ENCODE data around the gene CD6. TPM values are rescaled to one million over a fixed set of nuclear protein-coding genes. Genes with fewer than 3 reads are reported as not detected.

The CD6 gene
- polyA plus RNA-seq, 10 donors = 0.43 to 10.6 (median 1.1) TPM

DNA sequence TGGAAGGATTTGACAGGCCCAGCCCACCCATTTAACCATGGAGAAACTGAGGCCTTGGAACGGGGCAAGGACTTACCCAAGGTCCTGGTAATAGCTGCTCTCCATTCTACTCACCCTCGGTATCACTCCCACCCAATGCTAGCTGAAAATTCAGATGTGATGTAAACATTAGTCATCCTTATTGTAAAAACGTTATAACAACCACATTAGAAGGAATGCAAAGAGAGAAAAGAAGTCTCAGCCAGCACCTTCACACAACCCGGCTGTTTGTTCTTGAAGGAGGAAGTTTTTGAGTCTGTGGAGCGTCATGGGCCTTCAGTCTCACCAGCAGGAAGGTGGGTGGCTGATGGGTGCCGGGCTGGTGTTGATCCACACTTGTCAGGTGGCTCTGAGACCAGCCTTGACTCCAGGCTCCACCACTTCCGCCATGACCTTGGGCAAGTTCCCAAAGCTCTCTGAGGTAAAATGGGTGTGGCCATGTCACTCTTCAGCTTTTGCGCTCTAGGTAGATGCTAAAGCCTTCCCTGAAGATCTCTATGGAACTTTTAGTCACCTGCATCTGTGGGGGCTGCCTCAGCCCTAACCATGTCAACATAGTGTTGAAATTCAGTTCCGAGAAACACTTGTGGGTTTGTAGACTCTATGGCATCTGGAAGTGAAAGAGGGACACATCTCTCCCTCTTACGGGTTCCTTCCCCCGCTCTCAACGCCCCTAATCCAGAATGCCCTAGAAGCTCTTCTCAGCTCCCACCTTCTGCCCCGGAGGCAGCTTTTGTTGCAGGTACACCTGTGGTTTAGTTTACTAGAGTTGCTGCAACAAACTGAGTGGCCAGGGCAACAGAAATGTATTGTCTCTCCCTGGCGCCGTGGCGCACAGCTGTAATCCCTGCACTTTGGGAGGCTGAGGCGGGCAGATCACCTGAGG is 14.8 kb downstream of the CD6 start:
- DNase-seq = no peak

DNA sequence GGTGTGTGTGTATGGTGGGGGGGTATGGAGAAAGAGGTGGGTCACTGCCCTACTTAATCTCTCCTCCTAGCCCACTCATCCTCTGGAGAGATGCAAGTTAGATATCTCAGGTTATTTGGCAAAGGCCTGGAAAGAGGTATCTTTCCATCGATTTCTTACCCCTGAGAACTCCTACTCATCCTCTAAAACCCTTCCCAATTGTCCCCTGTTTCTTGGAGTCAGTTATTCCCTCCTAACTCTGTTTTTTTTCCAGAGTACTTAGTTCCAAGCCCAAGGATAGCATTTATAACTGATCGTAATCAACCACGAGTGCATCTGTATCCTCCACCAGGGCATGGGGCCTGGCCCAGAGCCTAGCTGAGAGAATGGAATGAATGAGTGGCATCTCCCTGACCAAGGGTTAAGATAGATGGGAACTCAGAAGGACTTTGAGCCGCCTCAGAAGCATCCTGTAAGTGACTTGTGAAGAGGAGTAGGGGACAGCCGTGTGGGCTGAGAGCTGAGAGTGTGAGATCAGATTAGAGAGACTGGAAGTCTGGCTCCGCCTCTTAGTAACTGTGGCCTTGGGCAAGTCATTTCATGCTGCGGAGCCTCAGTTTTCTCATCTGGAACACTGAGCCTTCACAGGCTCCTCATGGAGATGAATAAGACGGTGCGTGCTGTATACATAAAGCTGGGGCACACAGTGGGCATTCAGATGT is 16.2 kb downstream of the CD6 start:
- no peak for DNase-seq

DNA sequence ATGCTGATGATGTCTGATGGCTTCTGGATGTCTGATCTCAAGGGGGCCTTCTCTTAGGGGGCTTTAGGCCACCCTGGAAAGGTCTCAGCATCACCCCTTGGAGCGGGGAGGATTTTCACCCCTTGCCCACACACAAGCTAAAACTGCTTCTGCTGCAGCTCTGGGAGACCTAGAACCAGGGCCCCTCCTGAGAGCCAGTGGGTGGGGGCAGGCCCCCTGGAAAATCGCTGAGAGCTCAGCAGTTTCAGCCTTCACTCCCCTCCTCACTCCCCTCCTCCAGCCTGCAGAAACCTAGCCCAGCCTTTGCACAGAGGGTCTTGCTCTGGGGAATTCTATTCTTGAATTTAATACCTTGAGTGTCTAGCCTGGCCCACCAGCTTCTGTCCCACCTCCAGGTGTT is 17.2 kb downstream of the CD6 start:
- no peak for DNase-seq

DNA sequence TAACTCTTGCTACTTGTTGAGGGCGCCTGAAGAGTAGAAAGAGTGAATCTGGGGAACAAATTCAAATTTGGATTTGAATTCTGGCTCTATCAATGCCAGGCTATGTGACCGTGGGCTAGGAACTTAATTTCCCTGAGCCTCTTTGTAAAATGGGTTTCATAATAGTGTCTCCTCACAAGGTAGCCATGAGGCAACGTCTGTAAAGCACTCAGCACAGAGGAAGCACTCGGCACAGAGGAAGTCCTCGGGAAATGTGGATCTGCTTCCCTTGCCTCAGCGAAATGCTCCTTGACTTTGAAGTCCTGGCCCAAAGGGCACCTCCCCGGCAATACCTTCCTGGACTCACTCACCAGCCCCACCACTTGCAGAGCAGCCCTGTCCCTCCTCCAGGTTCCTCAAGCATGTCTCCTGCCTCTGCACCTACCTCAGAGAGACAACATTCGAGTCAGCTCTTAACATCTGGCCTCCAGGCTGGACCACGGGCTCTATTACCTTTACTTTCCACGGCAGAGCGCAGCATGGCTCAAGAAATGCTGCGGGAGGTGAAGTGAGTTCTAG is 17.7 kb downstream of the CD6 start:
- no peak for DNase-seq

DNA sequence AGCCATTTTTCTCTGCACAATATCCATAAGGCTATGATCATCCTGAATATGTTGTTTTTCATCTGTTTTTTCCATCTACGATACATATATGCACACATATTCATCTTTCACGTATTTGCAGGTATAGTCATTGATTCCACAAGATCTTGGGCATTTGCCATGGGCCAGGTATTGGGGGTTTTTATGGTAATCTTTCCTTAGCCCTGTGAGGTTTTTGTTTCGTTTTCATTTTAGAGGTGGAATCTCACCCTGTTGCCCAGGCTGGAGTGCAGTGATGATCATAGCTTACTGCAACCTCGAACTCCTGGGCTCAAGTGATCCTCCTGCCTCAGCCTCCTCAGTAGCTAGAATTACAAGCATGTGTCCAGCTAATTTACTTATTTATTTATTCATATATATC is 20.0 kb downstream of the CD6 start:
- DNase-seq = no peak

DNA sequence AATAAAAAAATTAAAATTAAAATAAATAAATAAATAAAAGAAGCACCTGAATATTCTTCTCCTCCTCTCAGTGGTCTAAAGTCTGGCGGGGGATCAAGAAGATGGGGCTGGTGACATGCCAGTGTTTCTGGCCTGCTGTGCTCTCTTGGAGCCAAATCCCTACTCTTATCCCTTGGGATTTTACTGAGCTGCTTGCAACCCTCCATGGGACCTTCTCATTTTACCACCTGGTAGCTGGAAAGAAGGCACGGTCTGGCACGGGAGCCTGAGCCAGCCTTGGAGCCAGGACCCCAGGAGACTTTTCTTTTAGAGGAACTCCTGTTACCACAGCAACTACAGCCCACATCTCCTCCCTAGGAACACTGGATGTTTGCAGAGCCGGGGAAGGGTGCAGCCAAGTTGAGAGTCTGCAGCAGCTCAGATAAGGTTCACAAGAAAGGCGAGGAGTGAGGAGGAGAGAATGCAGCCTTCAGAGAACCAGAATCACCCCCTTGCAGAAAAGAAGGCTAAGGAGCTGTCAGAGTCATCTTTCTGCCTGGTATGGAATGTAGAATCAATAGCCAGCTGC is 21.4 kb downstream of the CD6 start:
- peak in 1 of 3 donors; percentile 52 for DNase-seq

DNA sequence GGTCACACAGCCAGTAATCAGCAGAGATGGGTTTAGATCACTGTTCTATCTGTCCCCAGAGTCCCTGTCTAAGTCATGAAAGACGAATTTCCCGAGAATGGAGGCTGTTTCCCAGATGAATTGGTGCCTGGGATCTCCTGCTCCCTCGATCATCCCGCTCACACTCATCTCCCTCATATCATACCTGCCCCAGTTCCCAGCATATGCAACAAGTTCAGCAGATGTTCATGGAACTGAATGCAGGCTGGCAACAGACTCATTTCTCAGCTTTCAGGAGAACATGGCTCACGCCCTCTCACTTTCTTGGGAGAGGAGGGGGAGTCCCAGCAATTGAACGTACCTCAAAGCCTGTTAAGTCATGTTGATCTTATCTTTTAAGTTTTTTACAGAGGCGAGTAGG is 22.1 kb downstream of the CD6 start:
- DNase-seq = no peak

DNA sequence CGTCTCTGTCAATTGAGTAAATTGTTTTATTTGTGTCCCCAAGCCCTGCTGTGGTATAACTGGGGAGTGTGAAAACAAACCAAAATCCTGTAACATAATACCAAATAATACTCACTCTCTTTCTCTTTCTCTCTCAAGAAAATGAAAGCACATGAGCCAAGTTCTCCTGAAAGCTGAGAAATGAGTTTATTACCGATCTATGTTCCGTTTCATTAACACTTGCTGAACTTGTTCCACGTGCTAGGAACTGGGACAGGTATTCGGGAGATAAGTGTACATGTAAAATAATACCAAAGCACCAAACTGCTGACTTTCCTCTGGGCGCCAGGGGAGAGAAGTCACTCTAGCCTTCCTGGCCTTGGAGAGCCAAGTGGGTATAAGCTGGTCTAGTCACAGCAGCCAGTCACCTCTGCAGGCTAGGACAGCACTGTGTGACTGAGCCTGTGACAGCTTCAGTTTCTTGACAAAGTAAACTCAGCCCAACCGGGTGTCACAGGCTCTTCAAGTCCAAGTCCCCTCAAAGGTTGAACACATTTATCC is 23.1 kb downstream of the CD6 start:
- no peak for DNase-seq

DNA sequence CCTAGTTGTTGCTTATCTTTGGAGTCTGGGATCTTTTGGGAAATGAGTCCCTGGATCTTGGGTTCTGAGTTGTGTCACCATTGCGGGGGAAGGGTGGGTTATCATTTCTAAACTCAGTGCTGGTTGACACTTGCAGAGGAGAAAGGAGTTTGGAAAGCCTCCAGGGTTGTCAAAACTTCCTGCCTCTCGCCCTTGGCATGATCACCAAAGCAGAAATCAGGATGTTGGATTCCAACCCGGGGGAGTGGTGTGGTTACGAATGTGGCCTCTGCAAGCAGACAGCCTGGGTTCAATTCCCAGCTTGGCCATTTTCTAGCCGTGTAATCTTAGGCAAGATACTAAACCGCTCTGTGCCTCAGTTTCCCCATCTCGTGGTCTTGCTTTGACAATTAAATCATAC is 24.3 kb downstream of the CD6 start:
- no peak for DNase-seq

DNA sequence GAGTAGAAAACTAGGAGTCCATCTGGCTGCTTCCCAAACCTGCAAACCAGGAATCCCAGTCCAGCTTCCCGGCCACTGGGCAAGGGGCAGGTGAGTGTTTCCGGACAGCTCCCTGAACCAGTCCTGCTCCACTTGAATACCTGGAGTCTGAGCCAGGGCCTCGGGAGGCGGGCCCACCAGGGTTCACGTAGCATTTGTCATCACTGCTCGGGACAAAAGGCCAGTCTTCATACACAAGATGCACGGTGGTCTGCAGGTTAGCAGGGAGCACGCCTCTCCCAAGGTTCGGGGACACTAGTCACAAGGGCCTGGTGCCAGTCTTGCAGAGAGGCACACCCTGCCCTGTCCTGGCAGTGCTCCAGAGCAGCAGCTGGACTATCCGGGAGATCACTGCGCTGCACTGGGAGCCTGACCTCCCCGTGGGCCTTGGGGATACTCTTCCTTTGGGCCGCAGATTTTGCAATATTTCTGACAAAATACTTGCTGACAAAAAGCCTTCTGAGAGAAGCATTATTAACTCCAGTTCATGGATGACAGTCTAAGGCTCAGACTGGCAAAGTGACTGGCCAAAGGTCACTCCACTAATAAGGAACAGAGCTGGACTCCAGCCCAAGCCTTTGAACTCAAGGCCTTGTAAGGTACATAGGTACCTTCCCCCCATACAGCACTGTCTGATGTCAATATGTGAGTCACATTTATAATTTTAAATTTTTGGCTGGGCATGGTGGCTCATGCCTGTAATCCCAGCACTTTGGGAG is 25.1 kb downstream of the CD6 start:
- peak in 1 of 3 donors; percentile 26 for DNase-seq

DNA sequence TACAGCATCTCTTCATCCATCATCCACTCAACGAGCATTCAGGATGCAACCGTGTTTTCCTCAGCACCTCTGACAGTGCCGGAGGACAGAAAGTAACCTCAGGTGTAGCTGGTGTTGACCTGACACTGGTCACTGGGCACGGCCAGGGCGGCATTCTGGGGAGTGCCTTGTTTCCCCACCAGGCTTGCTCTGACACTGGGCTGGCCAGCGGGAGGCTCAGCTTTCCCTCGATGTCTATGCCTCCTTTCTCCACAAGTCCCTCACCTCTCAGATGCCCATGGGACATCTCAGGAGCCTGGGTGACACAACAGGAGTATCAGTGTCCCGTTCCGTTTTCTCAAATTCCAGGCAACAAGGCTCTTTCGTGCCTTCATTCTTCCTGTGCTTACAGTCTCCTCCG is 28.9 kb downstream of the CD6 start:
- no peak for DNase-seq

DNA sequence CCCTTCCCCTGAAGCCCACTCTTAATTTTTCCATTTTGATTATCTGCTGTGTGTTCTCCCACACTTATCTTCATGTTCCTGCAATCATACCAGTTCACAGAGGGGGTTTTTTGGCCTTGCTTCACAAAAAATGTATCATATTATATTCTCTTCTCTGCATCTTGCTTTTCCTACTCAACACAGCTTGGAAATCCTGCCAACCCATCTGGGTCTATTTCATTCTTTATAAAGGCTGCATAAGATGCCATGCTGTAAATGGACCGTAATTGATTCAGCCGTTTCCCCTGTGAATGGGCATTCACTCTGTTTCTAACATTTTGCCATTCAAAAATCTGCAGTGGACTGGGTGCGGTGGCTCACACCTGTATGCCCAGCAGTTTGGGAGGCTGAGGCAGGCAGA is 30.5 kb downstream of the CD6 start:
- DNase-seq = no peak

DNA sequence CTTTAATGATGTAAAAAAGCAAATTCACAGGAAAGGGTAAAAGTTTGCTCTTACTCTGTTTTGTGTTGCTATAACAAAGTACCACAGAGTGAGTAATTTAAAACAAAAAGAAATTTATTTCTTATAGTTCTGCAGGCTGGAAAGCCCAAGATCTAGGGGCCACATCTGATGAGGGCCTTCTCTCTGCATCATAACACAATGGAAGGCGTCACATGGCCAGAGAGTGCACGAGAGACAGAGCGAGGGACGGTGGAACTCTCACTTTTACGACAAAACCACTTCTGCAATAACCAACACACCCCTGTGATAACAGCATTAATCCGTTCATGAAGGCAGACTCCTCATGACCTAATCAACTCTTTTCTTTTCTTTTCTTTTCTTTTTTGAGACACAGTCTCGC is 31.1 kb downstream of the CD6 start:
- DNase-seq = no peak

DNA sequence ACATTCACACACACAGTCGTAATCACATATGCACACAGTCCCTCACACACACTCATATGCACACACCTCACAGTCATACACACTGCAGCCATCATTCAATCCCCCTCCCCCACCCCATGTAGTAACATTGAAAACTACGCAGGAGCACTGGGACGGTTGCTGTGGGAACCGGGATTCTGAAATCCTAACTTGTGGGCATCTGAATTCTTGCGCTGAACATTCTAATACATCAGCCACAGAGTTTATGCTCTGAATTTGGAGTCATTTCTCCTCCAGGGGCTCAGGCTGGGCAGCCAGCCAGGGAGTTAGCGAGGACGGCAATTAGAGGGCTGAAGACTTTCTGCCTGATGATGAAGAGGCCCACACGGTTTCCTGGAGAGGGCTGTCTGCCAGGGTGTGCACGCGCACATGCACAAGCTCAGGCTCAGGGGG is 32.7 kb downstream of the CD6 start:
- peak; percentile 75 to 90 (median 80) for DNase-seq

DNA sequence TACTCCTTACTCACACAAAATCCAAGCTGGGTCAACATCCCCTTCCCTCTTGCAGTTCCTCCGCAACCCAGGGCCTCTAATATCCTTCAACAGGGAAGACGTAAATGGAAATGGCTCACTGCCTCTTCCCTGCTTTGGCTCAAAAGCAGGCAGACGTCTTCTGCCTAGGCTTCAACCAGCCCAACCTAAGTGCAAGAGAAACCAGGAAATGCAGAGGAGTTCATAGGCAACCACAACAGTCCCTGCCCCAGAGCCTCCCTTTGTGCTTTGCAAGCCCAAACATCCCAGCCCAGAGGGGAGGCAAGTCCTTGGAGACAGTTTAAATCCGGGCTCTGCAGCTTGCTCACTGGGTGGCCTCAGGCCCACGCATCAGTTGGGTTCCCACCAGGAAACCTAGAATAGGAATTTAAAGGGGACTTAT is 33.3 kb downstream of the CD6 start:
- DNase-seq = peak in 2 of 3 donors; percentile 46 to 77

DNA sequence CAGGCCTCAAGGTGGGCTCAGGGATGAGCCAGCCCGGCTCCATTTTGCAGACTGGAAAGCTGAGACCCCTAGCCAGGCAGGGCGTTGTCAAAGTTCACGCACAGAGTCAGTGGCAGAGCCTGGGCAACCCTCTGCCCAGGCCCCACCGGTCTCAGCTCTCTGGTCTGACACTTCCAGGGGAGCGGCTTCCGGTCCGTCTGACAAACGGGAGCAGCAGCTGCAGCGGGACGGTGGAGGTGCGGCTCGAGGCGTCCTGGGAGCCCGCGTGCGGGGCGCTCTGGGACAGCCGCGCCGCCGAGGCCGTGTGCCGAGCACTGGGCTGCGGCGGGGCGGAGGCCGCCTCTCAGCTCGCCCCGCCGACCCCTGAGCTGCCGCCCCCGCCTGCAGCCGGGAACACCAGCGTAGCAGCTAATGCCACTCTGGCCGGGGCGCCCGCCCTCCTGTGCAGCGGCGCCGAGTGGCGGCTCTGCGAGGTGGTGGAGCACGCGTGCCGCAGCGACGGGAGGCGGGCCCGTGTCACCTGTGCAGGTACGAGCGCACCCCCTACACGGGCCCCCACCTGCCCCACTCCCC is 36.0 kb downstream of the CD6 start:
- DNase-seq = peak in 1 of 3 donors; percentile 26

DNA sequence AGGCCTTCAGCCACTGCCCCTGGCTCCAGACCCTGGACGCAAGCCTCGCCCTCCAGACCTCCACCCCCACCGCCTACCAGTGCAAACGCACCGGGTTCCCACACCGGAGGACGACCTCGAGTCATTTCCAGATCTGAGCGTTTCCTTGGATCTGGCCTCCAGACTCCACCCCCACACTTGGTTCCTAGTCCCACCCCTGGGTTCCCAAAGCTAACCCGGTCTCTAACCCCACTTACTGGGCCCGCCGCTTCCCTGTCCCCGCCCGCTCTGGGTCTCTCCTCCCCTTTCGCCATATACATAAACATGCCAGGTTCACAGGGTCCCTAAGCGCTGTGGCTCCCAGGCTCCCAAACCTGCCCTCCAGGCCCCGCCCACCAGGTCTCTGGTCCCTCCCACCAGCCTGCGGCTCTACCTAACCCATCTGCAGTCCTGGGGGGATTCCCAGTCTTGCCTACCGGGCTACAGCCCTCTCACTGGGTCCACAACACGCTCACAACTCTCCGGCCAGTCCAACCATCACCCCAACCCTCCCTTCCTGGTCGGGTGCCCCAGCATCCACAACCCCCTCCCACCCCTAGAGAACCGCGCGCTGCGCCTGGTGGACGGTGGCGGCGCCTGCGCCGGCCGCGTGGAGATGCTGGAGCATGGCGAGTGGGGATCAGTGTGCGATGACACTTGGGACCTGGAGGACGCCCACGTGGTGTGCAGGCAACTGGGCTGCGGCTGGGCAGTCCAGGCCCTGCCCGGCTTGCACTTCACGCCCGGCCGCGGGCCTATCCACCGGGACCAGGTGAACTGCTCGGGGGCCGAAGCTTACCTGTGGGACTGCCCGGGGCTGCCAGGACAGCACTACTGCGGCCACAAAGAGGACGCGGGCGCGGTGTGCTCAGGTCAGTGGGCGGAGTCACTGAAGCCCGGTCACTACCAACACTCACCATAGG is 36.7 kb downstream of the CD6 start:
- DNase-seq = peak in 1 of 3 donors; percentile 40

DNA sequence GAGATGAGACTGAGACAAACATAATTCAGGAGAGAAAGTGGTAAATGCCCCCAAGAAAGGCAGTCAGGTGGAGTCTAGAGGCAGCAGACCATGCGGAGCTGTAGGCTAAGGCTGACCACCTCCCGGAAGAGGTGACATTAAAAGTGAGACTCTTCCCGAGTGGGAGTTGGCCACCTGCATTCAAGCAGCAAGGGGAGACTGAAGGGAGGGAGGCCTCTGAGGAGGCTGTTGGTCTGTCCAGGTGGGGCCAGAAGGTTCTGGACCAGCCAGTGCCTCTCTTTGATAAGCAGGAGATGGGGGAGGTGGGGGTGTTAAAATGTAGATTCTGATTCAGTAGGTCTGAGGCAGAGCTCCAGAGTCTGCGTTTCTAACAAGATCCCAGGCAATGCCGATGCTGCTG is 37.5 kb downstream of the CD6 start:
- no peak for DNase-seq

DNA sequence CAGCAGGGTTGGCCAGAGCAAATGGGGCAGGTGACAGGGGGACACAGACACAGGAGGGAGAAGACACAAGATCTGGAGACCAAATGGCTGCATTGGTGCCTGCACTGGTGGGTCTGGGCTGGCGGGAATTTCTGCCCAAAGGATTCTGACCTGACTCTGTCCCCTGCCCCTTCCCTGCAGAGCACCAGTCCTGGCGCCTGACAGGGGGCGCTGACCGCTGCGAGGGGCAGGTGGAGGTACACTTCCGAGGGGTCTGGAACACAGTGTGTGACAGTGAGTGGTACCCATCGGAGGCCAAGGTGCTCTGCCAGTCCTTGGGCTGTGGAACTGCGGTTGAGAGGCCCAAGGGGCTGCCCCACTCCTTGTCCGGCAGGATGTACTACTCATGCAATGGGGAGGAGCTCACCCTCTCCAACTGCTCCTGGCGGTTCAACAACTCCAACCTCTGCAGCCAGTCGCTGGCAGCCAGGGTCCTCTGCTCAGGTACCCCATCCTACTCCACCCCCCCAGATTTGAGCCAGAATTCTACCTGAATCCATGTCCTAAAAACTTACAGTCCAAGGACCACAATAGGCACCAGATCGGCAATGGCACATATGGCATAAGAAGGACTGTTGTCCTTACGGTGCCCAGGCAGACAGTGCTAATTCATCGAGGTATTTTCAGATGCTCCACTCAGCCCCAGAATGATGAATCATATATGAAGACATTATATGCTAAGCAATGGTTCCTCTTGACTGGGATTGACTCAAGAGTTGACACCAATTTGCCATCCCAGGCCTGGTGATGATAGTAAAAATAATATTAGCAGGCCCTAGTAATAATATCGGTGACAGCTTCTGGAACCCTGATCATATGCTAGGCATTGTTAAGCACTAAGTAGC is 38.2 kb downstream of the CD6 start:
- DNase-seq = no peak

Measured in muscle of back (tissue), 11 donors.